ENCODE results near the gene SEMA5A.

- TF ChIP-seq CTCF (IDR thresholded peaks at IDR 0.05) (no peak), POLR2A (IDR thresholded peaks at IDR 0.05) (no peak)
These were observed 430.8 kb downstream of the SEMA5A start for GRCh38 chr5:9115093-9115492.

Data from lower leg skin (tissue), 3 donors.